Stimulated activated CD8-positive, alpha-beta memory T cell treated with anti-CD3 and anti-CD28 coated beads, Interleukin-4, amount 100 ng/mL, for 1 hour (primary cell): ENCODE data around the gene MYL11.
A peak's percentile ranks its signal among the peaks of the same experiment; 100 is the strongest.

Experiments used
- DNase-seq, 2 donors: peaks; one replicate each; pipeline ENCODE4 v3.0.0-alpha.2; 2020; ENCODE audit warnings: low read depth in 2 of 2, low spot score in 1 of 2

The MYL11 gene

DNA sequence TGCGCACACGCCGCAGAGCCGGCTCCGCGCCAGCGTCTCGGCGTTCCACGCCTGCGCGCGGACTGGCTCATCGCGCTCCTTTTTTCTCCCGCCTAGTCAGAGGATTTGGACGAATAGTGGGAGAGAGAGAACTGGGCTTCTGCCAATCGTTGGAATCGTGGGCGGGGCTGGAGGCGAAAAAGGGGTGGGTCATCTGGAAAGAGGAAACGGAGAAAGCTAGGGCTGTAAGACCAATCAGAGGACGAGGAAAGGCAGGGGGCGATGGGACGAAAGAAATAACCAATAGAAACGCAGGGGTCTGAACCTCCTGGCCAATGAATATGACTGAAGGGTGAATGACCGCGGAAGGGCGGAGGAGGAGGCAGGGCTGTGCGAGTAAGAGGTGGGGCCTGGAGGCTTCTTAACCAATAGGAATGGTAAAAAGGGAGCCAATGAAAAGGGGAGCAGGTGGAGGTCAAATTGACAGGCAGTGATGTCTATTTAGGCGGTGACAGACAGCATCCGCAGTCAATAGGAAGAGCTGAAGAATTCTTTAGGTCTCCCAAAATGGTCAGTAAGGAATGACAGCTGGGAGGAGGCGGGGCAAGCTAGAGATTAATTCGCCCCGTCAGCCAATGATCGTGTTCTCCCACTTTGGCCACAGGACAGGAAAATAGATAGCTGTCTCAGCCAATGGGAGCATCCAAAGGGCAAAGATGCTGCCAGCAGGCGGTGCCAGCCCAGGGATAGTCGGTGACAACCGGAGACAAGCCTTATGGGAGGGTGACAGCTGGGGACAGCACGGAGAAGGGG lies 4.0 kb upstream of the MYL11 start, which contains the start of gene TBC1D10B:
Gene TBC1D10B, minus strand, starts transcription at position 39 of the 792 bp plus-strand sequence. CDS start 311 bp downstream, outside the sequence.
- peak; percentile 95 to 97 for DNase-seq

DNA sequence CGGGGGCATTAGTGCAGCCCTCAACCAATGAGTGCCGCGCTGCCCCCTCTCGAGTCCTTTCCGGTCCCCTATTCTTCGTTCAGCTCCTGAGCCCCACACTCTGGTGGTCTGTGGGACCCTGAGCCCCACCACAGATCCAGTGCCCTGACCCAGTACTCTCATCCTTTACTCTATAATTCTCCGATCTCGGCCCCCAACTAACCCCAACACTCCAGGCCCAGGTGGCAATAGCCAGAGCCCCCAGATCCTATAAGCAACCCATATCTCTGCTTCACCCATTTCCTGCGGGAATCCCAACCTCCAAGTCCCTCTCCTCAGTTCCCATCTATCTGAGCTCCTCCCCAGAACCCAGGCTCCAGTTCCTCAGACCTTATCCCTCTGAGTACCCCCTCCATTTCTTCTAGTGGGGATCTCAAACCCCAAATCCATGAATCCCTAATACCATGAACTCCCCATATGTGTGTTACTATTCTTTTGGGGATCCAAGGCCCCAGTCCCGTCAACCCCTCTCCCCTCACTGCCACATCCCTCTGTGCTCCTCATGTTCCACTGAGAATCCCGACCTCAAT lies 3.3 kb upstream of the MYL11 start:
- DNase-seq: no peak

DNA sequence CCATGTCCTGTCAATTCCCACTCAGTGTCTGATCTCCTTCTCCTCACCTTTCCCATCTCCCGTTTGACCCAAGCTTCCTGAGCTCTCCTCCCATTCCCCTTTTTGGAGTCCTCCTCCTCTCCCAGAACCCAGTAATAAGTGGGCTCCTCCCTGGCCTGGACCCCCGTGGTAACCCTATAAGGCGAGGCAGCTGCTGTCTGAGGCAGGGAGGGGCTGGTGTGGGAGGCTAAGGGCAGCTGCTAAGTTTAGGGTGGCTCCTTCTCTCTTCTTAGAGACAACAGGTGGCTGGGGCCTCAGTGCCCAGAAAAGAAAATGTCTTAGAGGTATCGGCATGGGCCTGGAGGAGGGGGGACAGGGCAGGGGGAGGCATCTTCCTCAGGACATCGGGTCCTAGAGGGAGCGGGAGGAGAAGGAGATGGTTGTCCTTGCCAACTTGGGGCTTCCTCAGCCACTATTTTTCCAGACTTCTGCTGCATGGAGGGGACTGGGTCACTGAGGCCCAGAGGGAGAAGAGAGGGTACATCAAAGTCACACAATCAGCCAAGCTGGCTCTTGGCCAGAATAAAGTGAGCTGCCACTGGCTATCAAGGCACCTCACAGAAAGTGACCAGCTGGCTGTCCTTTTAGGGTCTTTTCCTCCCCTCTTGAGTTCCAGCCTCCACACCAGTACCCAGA lies 2.4 kb upstream of the MYL11 start:
- DNase-seq: no peak

DNA sequence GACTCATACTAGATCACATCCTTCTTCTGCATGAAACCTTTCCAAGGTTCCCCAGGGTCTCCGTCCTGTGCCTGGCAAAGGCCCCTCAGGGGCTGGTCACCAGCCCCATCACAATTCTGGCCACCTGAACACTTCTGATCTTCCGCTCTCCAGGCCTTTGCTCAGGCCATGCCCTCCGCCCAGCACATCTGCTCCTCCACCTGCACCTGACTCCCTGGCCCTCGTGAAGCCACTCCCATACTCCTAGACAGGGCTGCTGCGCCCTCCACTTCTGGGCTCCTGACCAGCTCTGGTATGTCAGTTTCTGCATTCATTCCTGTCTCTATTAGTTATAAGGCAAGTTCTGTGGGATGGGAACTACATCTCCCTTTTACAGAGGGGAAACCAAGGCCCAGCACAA lies 1.9 kb upstream of the MYL11 start:
- DNase-seq: no peak

DNA sequence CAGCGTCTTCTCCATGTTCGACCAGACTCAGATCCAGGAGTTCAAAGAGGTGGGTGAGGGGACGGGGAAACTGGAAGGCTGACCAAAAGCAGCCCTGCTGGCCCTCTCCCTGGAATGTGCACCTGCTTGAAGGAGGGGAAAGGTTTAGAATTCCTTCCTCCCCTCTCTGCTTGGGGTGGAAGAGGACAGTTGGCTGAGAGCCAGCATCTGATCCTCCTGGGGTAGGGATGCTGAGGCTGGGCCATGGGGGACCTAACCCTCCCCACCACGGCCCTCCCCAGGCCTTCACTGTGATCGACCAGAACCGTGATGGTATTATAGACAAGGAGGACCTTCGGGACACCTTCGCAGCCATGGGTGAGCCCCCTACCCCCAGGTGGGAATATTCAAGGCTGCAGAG lies 1.3 kb downstream of the MYL11 start:
- DNase-seq: no peak

DNA sequence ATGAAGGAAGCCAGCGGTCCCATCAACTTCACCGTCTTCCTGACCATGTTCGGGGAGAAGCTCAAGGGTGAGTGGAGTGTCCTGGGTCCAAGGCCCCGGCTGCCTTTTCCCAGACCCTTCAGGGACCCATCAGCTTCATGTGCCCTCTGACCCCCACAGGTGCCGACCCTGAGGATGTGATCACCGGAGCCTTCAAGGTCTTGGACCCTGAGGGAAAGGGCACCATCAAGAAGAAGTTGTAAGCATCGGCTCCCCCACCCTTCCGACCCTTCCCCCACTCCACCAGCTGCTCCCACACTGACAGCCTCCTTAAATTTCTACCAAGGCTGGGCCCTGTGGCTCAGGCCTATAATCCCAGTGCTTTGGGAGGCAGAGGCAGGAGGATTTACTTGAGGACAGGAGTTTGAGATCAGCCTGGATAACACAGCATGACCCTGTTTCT lies 1.9 kb downstream of the MYL11 start:
- no peak for DNase-seq

DNA sequence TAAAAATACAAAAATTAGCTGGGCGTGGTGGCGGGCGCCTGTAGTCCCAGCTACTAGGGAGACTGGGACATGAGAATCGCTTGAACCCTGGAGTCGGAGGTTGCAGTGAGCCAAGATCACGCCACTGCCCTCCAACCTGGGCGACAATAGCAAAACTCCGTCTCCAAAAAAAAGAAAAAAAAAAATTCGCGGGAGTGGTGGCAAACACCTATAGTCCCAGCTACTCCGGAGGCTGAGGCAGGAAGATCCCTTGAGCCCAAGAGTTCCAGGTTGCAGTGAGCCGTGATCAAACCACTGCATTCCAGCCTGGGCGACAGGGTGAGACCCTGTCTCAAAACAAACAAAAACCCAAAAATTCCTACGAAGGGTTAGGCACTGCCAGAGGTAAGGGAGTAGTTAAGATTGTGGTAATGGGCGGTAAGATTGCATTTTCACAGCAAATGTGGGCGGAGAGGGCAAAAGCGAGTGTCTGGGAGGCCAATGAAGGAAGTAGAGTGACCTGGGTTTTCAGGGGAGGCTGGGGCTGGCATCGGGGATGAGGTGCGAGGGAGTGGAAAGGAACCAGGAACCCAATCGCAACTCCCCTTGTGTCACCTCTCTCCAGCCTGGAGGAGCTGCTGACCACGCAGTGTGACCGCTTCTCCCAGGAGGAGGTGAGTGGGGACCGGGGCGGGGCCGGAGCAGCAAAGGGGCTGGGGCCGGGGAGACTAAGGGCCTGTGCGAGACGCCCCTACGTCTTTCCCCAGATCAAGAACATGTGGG lies 2.6 kb downstream of the MYL11 start:
- no peak for DNase-seq

DNA sequence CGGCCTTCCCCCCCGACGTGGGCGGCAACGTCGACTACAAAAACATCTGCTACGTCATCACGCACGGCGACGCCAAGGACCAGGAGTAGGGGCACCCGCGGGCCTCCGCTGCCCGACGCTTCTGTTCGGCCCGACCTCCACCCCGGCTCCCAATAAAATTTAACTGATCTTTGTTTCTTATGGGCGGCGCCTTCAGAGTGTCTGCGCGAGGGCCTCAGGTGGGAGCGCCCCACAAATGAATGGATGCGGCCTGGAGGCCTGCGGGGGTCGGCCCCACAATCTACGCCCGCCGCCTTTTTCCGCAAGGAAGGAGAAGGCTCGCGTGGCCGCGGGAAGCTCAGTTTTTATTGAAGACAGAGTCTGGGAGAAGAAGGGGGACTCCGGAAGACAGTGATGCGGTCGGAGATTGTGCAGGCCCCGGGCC lies 3.2 kb downstream of the MYL11 start:
- peak; percentile 79 for DNase-seq

DNA sequence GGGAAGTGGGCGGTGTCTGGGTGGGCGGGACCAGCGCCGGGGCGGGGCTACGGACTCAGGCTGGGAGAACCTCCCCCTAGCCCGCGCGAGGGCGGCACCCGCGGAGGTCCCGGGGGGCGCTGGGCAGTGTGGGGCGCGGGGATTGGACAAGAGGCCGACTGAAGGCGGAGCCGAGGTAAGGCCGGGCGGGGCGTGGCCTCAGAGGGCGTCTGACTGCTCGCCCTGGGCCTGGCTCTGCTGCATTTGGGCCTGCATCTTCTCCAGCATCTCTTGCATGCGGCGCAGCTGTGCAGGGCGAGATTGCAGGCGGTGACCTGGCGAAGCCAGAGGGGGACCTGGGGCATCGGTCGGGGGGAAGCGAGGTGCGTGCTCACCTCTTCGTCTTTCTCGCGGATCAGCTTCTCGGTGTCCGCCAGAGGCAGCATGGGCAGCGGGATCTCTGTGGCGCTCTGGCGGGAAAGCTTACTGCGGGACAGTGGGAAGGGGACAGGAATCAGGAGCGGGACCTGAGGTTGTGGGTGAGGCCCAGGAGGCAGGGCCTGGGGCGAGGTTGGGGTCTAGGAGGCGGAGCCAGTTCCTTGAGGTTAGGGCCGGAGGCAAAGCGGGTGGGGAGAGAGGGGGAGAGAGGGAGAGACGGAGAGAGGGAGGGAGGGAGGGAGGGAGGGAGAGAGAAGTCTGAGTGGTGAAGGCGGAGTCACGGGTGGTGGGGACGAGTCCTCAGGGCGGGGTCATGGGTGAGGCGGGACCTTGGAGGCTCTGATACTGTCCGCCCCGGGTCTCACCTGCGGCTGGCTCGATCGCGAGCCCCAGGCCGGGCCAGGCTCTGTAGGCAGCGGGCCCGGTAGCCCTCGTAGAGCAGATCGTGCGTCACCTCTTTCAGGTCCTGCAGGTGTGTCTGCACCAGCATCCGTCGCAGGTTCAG lies 3.9 kb downstream of the MYL11 start:
- DNase-seq: peak; percentile 98 to 100

DNA sequence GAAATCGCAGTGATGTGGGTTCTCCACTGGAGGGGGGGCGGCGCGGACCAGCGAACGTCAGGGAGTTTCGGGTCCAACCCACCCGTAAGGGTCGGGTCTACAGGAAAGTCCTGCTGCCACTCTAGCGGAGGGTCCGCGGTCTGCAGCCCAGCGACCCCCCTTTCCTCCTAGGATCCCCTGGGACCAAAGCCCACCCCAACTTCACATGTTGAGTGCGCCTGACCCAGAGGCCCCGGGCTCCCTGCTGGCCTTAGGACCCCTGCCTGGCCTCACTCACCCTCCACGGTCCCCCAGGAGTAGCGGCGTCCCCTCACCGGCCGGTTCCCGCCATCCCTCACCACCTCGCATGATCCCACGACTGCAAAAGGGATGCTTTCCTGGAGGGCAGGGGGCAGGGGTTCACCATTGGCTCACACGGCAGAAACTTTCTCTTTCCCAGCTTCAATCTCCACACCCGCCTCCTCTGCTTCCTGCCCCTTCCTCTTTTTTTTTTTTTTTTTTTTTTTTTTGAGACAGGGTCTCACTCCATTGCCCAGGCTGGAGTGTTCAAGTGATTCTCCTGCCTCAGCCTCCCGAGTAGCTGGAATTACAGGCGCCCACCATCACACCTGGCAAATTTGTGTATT lies 4.7 kb downstream of the MYL11 start:
- no peak for DNase-seq

DNA sequence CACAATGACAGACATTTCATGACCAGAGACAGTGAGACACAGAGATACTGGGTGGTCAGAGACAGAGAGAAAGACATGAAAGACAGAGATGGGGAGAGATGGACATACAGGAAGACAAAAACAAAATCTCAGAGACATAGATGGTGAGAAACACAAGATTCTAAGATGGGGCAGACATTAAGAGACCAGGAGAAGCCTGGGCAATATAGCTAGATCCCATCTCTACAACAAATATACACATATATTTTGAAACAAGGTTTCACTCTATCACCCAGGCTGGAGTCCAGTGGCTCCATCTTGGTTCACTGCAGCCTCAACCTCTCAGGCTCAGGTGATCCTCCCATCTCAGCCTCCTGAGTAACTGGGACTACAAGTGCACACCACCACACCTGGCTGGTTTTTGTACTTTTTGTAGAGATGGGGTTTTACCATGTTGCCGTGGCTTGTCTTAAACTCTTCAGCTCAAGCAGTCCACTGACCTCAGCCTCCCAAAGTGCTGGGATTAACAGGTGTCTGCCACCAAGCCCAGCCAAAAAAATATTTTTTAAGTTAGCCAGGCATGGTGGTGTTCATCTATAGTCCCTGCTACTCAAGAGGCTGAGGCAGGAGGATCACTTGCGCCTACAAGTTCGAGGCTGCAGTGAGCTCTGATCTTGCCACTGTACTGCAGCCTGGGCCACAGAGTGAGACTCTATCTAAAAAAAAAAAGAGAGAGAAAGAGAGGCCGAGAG lies 5.6 kb downstream of the MYL11 start:
- DNase-seq: no peak

DNA sequence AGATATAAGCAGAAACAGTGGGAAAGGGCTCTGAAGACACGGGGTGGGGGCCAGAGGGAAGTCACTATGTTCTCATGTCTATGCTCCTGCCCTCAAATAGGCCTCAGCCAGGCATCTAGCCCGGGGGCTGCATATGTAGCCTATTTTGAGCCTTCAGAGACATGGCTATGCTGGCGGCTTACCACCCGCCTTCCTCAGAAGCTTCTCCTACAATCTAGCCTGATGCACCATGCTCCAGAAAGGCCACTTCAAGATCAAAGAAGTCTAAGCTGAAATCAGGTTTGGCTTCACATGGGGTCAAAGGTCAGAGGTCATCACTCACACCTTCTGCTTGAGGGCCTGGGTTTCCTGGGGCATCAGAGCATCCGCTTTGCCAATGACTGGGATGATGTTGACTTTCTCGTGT lies 6.2 kb downstream of the MYL11 start:
- no peak for DNase-seq

DNA sequence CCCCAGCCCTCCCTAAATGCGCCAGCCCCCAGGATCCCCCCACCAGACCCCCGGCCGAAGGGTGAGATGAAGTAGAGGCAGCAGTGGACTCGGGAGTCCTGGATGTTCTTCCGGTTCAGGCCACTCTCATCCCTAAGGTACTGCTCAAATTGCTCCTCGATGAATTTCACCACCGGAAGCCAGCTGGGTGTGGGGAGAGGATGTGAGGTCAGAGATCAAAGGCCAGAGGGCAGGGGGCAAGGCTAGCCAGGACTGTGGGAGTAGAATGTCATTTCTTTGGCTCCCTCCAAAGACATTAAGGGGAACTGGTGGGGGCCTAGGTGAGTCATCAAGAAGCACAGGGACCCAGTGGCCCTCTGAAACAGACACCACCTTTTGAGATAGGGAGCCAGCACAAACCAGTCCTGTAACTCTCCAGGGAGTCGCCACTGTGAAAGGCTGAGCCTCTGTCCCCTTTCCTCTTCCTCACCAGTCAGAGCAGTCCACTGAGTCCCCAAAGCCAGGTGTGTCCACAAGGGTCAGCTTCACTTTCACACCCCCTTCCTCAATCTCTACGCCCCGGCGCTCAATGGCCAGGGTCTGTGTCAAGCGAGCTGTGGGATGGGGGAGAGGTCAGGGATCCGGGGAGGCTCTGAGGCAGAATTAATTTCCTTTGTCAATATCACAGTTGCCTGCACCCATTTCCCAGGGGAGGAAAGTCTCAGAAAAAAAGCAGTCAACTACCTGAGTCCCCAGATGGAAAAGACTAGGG lies 6.9 kb downstream of the MYL11 start:
- DNase-seq: no peak

DNA sequence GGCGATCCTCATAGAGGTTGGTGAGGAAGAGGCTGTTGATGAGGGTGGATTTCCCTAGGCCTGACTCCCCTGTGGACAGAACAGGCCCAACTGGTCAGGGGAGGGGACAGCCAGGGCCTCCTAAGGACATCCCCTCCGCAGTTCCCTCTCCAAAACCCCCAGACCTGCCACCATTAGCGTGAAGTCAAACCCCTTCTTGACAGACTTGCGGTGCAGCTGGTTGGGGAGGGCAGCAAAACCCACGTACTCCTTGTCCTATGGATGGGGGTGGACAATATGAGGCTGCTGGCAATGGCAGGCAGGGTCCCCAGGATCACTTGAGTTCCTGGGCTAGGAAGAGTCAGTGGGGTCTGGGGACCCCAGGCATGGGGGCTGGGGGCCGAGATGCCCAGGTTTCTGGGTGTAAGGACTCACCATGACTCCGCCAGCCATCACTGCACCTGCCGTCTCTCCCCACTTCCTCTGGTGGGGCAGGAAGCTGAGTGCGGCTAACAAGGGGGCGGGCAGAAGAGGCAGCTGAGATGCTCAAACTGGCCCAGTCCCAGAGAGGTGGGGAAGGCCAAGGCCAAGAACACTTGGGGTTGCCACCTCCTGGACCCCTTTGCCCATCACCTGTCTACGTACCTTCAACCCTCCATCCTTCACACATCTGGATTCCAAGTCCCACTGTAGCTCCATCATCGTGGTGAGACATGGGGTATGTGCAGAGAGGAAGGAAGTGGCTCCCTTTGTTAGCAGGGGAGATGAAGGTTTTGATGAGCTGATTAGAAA lies 7.7 kb downstream of the MYL11 start, which contains the start of gene SEPTIN1:
Gene SEPTIN1, minus strand, starts transcription at position 451 of the 771 bp plus-strand sequence. Its CDS starts 19 bp downstream, at position 432.
- DNase-seq: peak; percentile 47 to 60

DNA sequence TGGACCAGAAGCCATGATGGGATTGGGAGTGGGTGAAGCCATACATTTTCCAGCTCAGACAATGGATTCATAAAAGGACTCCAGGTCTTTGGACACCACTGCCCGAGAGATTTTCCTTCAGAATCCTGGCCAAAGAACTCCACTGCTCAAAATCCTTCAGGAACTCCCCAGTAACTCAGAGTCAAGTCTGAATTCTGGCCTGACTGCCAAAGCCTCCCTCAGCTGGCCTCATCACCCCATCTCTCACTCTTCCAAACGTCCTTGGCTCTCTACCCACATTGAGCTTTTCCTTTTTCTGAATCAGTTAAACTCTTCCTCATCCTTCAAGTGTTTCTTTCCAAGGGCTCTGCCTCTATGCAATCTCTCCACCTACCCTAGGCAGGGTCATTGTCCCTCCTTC lies 8.9 kb downstream of the MYL11 start:
- no peak for DNase-seq

DNA sequence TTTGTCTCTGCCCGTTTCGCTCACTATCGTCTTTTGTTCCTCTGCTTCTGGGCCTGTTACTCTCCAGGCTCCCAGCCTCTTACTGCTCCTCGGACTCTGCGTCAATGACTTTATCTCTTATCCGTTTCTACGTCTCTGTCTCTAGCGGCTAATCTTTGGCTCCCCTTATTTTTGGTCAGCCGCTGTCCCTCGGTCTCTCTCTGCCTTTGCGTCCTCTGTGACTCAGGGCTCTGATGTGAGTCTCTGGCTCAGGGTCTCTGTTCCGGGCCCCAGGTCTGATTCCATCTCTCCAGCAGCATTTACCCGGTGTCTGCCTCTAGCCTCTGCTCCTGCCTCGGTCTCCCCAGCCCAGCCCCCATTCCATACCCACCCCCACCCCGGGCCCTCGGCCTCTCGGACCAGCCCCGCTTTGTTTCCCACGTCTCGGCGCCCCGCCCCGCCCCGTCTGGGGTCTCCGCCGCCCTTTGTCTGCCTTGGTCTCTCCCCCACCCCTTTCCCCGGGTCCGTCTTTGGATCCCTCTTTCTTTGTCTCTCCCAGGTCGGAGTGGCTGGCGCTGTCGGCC lies 20.1 kb downstream of the MYL11 start:
- DNase-seq: no peak
